GM21360 (cell line): ENCODE measurements around the gene SPEM3.

Experiments used
- ATAC-seq: cut with Tn5 transposase; IDR thresholded peaks from one replicate; pipeline ENCODE4 v1.9.1; 2021; ENCODE audit warnings: mild to moderate bottlenecking, moderate library complexity; ENCODE audit not compliant: unreplicated experiment

Gene SPEM3

GRCh38 chr17:7428557-7428956, at the start of gene SPEM3:
Gene SPEM3 (plus strand): TSS chr17:7428857. CDS start chr17:7428903, 46 bp downstream.
- no peak for ATAC-seq

GRCh38 chr17:7379134-7379533, 49.5 kb upstream of the SPEM3 start:
- no peak for ATAC-seq

- no peak for ATAC-seq
These were observed 48.3 kb upstream of the SPEM3 start for GRCh38 chr17:7380321-7380720.

GRCh38 chr17:7380855-7381683, 47.6 kb upstream of the SPEM3 start, which contains the start of gene TNK1:
Gene TNK1 (plus strand): TSS chr17:7381089. CDS start chr17:7382927, 1,838 bp downstream.
- no peak for ATAC-seq

GRCh38 chr17:7382901-7383300, 45.8 kb upstream of the SPEM3 start:
- no peak for ATAC-seq

GRCh38 chr17:7383371-7383741, 45.3 kb upstream of the SPEM3 start:
- ATAC-seq = no peak

GRCh38 chr17:7383742-7384488, 44.7 kb upstream of the SPEM3 start:
- peak; percentile 48 for ATAC-seq

GRCh38 chr17:7384489-7385081, 44.1 kb upstream of the SPEM3 start:
- ATAC-seq = no peak

GRCh38 chr17:7388856-7389255, 39.8 kb upstream of the SPEM3 start:
- no peak for ATAC-seq

GRCh38 chr17:7389924-7390910, 38.4 kb upstream of the SPEM3 start:
- no peak for ATAC-seq

- no peak for ATAC-seq
These were observed 37.4 kb upstream of the SPEM3 start for GRCh38 chr17:7391307-7391706.

GRCh38 chr17:7392696-7393612, 35.7 kb upstream of the SPEM3 start:
- ATAC-seq = no peak

- ATAC-seq = peak; percentile 30
These were observed 34.8 kb upstream of the SPEM3 start for GRCh38 chr17:7393613-7394451.

- ATAC-seq = peak; percentile 51
These were observed 34.0 kb upstream of the SPEM3 start, which contains the start of gene PLSCR3 for GRCh38 chr17:7394452-7395191. Gene PLSCR3 (minus strand): TSS chr17:7394525. CDS start chr17:7394110, 415 bp downstream.

GRCh38 chr17:7396147-7396546, 32.5 kb upstream of the SPEM3 start:
- no peak for ATAC-seq

- no peak for ATAC-seq
These were observed 30.0 kb upstream of the SPEM3 start for GRCh38 chr17:7398612-7399011.

GRCh38 chr17:7403043-7403726, 25.5 kb upstream of the SPEM3 start:
- no peak for ATAC-seq
